GM18909 (cell line): ENCODE measurements around the gene PKD1.
"Not testable (repeated sequence)": the region's sequence is repeated elsewhere in the genome, so short reads cannot be mapped to it uniquely, and the experiment has no call there.

Experiments
- ATAC-seq: cut with Tn5 transposase; IDR thresholded peaks from one replicate; pipeline ENCODE4 v1.9.1; 2021; ENCODE audit warnings: mild to moderate bottlenecking; ENCODE audit not compliant: unreplicated experiment, poor library complexity

PKD1 gene

DNA sequence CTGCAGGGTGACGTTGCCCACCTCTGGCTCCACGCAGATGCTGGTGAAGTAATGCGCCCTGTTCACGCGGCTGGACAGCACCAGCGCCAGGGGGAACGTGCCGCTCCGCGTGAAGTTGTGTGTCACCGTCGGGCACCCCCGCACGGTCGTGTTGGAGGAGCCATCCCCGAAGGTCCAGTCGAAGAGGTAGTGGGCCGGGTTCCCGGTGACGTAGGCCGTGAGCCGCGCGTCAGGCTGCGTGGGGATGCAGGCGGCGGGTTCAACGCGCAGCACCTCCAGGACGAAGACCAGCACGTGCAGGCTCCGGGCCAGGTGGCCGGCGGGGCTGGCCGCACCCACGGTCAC, 24.7 kb downstream of the PKD1 start:
- ATAC-seq = not testable (repeated sequence)

DNA sequence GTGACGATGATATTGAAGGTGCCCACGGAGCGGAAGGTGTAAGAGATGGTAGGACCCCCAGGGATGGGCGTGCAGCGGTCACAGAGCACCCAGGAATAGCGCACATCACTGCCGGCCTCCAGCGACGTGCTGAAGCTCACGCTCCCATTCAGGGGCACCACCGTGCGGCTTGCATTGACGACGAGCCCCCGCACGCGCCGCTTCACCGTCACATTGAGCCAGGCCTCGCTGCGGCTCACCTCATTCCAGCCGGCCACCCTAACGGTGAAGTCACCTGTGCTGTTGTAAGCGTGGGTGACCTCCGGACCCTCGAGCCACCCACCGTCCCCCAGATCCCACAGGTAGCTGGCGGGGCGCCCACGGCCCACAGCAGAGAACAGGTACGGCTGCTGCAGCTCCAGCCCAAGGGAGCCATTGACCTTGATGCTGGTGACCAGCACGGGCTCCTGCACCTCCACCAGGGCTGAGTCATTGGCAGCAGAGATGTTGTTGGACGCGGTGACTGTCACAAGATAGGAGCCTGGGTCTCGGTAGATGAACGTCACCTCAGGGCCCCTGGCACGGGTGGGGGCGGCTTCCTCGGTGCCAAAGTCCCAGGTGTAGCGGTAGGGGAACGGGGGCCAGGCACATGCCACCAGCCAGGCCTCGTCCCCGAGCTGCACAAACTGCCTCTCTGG, 25.2 kb downstream of the PKD1 start:
- ATAC-seq = not testable (repeated sequence)

DNA sequence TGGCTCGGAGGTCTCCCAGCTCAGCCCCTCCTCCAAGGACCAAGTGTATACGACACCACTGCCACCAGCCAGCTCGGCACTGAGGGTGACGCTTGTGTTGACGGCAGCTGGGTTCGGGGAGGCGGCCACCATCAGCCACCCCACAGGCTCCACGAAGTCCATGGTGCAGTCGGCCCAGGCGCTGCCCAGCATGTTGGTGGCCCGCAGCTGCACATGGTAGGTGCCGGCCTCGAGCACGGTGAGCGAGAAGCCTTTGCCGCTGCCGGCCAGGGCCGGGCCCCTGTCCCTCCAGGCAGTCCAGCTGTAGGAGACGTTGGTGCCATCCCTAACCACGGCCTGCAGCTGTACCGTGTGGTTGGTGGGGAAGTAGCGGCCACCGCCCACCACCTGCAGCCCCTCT, 25.8 kb downstream of the PKD1 start:
- not testable (repeated sequence) for ATAC-seq

DNA sequence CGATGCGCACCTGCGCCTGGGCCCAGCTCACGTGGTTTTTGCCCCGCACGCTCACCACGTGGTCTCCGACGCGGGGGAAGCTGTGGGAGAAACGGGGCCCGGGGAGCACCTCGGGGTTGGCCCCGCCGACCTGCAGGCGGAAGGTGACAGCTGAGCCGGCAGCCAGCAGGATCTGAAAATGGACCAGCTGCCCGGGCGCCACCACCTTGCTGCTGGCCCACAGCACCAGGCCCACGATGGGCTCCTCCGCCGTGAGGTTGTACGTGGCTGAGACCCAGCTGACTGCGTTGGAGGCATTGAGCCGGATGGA, 26.5 kb downstream of the PKD1 start:
- not testable (repeated sequence) for ATAC-seq

GRCh38 chr16:2108446-2109270, 27.0 kb downstream of the PKD1 start:
- not testable (repeated sequence) for ATAC-seq

DNA sequence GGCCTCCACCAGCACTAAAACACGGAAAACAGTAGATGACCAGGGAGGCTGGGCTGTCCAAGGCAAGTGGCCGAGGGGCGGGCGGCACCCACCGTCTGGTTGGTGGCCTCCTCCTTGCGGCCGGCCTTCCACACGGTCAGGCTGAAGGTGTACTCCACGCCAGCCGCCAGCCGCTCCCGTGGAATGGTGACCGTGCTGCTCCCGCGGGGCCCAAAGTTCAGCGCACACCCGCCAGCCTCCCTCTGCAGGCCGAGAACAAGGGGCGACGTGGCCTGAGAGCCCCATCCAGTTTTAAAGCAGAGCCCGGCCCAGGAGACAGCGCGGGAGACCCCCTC, 27.9 kb downstream of the PKD1 start:
- not testable (repeated sequence) for ATAC-seq

GRCh38 chr16:2107121-2107790, 28.4 kb downstream of the PKD1 start:
- ATAC-seq = not testable (repeated sequence)

DNA sequence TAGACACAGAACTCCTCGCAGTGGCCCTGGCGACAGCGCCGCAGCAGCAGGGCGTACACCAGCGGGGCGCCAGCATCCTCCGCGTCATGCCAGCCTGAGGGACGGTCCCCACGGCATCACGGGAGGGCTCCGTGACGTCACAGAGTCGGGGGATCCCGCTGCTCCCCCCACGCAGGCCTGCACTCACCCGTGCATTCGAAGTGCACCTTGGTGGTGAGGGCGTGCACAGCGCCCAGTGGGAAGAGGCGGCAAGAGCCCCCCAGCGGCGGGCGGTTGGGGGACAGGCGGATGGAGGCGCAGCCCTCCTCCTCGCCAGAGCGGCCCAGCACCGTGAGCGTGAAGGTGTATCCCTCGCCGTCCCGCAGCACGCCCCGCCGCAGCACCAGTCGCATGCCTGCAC, 29.5 kb downstream of the PKD1 start:
- ATAC-seq = not testable (repeated sequence)

- not testable (repeated sequence) for ATAC-seq
Measured at GRCh38 chr16:2105769-2106168, 29.9 kb downstream of the PKD1 start.

GRCh38 chr16:2105291-2105690, 30.4 kb downstream of the PKD1 start:
- ATAC-seq = not testable (repeated sequence)

DNA sequence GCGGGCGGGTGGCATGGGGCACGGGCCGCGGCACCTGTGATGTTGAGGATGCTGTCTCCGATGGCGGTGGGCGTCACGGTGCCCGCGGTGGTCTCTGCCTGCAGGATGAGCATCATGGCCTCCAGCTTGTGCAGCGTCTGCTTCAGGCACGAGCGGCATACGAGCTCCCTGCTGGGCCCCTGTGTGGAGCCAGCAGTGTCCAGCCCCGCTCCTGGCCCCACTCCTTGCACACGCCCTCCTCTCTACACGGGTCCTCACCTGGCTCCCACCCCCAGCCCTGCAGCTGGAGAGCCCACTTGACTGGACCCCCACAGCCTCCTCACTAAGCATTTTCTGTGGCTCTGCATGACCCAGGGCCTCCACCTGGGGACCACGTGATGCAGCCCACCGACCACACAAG, 31.2 kb downstream of the PKD1 start:
- not testable (repeated sequence) for ATAC-seq

GRCh38 chr16:2102471-2102870, 33.2 kb downstream of the PKD1 start:
- ATAC-seq = no peak

- not testable (repeated sequence) for ATAC-seq
Measured at GRCh38 chr16:2101581-2101980, 34.1 kb downstream of the PKD1 start.

- ATAC-seq = not testable (repeated sequence)
Measured at GRCh38 chr16:2097689-2098088, 38.0 kb downstream of the PKD1 start.

DNA sequence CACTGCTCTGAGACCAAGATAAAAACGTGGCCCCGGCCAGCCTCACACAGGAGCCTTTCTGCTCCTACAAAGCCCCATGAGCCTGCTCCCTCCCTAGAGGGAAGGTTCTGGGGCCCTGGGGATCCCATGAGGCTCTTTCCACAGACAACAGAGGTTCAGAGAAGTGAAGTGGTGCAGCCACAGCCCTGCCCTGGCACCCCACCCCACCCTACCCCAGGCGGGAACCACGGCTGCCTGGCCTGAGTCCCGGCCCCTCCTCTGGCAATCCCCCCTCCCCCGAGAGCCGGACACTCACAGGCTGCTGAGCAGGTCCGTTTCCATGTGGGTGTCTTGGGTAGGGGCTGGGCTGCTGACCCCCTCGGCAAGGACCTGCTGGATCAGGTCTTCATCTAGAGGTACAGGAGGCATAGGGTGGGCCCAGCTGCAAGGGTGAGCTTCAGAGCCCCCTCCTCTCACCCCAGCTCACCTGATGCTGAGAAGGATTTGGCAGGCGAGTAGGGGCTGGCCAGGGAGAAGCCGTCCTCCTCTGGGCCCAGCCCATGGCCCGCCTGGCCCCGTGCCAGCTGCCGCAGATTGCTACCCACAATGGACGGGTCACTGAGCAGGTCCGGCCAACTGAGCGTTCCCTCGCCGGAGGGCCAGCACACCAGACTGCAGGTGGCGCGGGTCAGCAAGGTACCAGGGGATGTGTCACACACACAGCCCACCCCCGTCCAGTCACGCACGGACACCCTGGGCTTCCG, 38.7 kb downstream of the PKD1 start:
- no peak for ATAC-seq

DNA sequence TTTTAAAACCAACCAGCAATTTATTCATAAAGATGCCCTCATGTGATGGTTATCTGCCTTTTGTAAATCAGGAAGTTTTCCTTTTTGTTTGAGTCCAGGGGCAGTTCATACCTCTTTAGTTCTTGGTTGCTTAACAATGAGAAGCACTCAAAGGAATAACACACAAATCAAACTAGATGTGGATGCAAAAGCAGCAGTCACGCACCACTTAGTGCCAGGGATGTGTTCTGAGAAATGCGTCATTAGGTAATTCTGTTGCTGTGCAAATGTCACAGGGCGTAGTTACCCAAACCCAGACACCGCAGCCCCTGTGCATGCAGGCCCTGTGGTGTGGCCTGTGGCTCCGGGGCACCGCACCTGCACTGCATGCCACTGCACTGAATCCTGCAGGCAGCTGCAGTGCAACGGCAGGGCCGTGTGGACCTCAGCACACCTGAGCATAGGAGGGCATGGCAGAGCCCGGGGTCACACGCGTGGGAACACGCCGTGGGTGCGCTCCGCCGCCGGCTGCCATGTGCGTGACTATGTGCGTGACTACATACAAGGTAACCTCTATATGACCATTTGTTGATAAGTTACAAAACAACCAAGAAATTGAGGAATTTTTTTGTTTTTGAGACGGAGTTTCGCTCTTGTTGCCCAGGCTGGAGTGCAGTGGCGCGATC, 39.6 kb downstream of the PKD1 start:
- no peak for ATAC-seq

- no peak for ATAC-seq
Measured at GRCh38 chr16:2095315-2095853, 40.3 kb downstream of the PKD1 start.

GRCh38 chr16:2093793-2094192, 41.9 kb downstream of the PKD1 start:
- no peak for ATAC-seq

GRCh38 chr16:2092866-2093265, 42.8 kb downstream of the PKD1 start:
- no peak for ATAC-seq

DNA sequence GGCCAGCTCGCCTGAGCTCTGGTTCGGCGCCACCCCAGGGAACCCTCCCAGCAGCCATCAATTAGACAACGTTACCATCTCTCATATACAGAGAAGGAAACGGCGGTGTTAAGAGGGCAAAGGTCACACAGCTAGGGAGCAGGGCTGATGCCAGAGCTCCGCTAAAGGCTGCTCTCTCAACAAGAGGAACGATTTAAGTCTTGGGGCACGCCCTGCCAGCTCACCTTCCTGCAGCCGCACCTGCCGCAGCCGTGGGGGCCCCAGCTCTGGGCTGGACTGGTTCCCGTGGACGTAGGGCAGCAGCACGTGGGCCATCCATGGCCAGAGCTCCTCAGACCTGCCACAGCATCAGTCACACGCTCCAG, 43.5 kb downstream of the PKD1 start:
- no peak for ATAC-seq
